Fibroblast of lung (primary cell): Measurements from ENCODE around the gene GLIS1.

Experiments
- CTCF ChIP-seq, 2 donors: IDR thresholded peaks in 1 of 2; conservative IDR thresholded peaks in 1 of 2; 1 replicate in 1 of 2; 2 replicates in 1 of 2; pipeline ENCODE4 v1.5.1; 2011 to 2012; ENCODE audit warnings: low read length in 2 of 2, control low read depth in 1 of 2, inconsistent platforms in 1 of 2, low read depth in 1 of 2, mild to moderate bottlenecking in 1 of 2
- EZH2 ChIP-seq: IDR thresholded peaks from 2 replicates; pipeline ENCODE4 v1.5.1; 2012; ENCODE audit warnings: low read length, control low read depth, mild to moderate bottlenecking; ENCODE audit errors: missing control alignments

GRCh38 chr1:53483656-53484055 is 255.3 kb downstream of the GLIS1 start:
- TF ChIP-seq CTCF (conservative IDR thresholded peaks at IDR 0.05 in 1 of 2, IDR thresholded peaks at IDR 0.05 in 1 of 2; ENCODE audit: low read depth in 1 of 2, low read length in 2 of 2): no peak
- no peak for TF ChIP-seq EZH2
